Tibial artery (tissue), 4 donors: ENCODE results near the gene HRCT1.

Experiments used
- DNase-seq, 2 donors: peaks; one replicate each; pipeline ENCODE4 v3.0.0-alpha.2; 2019
- H3K27ac ChIP-seq, 2 donors: fragments of 200-600 bp; sonication (generic) in 1 of 2; 1 replicate in 1 of 2; 2 replicates in 1 of 2; pipeline ENCODE4 v1.5.1; 2018 to 2019; ENCODE audit warnings: mild to moderate bottlenecking in 1 of 2
- H3K27me3 ChIP-seq, 2 donors: fragments of 200-600 bp; sonication (generic) in 1 of 2; one replicate each; pipeline versions ENCODE4 v1.5.1 to v1.6.0; 2016 to 2019
- H3K36me3 ChIP-seq, 3 donors: fragments of 200-600 bp; sonication (generic) in 2 of 3; one replicate each; pipeline ENCODE4 v1.5.1; 2016 to 2019; ENCODE audit warnings: mild to moderate bottlenecking in 2 of 3
- H3K4me1 ChIP-seq, 4 donors: fragments of 200-600 bp; sonication (generic) in 2 of 4; 1 replicate in 3 of 4; 2 replicates in 1 of 4; pipeline ENCODE4 v1.5.1; 2016 to 2019
- H3K4me3 ChIP-seq, 2 donors: fragments of 200-600 bp; sonication (generic) in 1 of 2; 1 replicate in 1 of 2; 2 replicates in 1 of 2; pipeline ENCODE4 v1.5.1; 2018 to 2019; ENCODE audit warnings: mild to moderate bottlenecking in 2 of 2
- H3K9me3 ChIP-seq, 3 donors: fragments of 200-600 bp; sonication (generic) in 1 of 3; one replicate each; pipeline ENCODE4 v1.5.1; 2016 to 2019
- intact Hi-C: fragments of 100-400 bp; cut with DNase I; formaldehyde crosslinking; loops from one replicate; pipeline ENCODE4 v1.15.0; 2023; ENCODE audit warnings: low total_unique reads
- TF ChIP-seq, protein P1 (sequence below), 2 experiments: fragments of 200-600 bp in 1 of 2; fragments of 450-650 bp in 1 of 2; IDR thresholded peaks; one replicate each; pipeline ENCODE4 v1.5.1; 2017 to 2019; ENCODE audit warnings: antibody characterized with exemption in 2 of 2, mild to moderate bottlenecking in 1 of 2, moderate library complexity in 1 of 2

HRCT1 gene

DNA sequence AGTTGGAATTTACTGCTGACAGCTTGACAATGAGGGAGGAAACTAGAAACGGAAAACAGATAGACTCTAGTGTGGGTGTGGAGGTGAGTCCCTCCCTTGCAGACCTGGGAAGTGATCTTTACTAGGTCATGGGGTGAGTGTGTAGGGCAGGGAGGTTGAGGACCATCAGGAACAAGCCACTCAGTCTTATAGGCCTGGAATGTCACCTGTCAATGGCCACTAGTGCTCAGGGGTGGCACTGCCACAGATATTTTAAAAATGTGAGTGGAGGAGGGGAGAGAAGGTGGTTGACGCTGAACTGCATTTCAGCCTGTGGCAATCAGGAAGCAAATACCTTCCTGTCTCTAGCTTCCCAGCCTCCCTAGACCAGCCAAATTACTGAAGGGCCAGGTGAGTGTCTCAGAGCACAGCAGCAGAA is 42.9 kb downstream of the HRCT1 start:
- no peak overlapping the region for H3K27ac ChIP-seq
- TF ChIP-seq, protein P1, sequence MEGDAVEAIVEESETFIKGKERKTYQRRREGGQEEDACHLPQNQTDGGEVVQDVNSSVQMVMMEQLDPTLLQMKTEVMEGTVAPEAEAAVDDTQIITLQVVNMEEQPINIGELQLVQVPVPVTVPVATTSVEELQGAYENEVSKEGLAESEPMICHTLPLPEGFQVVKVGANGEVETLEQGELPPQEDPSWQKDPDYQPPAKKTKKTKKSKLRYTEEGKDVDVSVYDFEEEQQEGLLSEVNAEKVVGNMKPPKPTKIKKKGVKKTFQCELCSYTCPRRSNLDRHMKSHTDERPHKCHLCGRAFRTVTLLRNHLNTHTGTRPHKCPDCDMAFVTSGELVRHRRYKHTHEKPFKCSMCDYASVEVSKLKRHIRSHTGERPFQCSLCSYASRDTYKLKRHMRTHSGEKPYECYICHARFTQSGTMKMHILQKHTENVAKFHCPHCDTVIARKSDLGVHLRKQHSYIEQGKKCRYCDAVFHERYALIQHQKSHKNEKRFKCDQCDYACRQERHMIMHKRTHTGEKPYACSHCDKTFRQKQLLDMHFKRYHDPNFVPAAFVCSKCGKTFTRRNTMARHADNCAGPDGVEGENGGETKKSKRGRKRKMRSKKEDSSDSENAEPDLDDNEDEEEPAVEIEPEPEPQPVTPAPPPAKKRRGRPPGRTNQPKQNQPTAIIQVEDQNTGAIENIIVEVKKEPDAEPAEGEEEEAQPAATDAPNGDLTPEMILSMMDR (IDR thresholded peaks at IDR 0.05): no peak
- no peaks in the 10 kb centered on the region for H3K9me3 ChIP-seq
- no peak overlapping the region for H3K4me3 ChIP-seq
- DNase-seq: no peak
- H3K36me3 ChIP-seq: no peaks in the 10 kb centered on the region
- intact Hi-C loops: no loop called here
- no peaks in the 10 kb centered on the region for H3K27me3 ChIP-seq
- H3K4me1 ChIP-seq: peaks cover 0 to 17% (median 12%) of the 10 kb centered on the region in 4 donors

DNA sequence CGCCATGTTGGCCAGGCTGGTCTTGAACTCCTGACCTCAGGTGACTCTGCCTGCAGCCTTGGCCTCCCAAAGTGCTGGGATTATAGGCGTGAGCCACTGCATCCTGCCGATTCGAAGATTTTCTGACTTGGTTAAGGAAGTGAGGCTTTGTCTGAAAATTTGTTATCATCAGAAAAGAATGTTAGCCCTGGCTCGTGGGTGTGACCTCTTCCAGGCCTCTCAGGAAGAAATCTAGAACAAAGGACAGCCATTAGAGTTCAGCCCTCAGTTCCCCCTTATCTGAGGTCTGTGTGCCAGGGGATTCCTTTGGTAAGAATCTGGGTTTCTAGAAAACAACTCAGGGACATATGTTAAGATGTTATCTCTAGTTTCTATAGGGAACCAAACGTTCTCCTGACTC is 45.7 kb downstream of the HRCT1 start:
- intact Hi-C loops: no loop called here
- no peaks in the 10 kb centered on the region for H3K9me3 ChIP-seq
- no peaks in the 10 kb centered on the region for H3K4me1 ChIP-seq
- H3K27me3 ChIP-seq: no peaks in the 10 kb centered on the region
- no peak for DNase-seq
- H3K4me3 ChIP-seq: no peak overlapping the region
- no peaks in the 10 kb centered on the region for H3K36me3 ChIP-seq
- H3K27ac ChIP-seq: no peak overlapping the region
- TF ChIP-seq, protein P1 (IDR thresholded peaks at IDR 0.05): no peak

DNA sequence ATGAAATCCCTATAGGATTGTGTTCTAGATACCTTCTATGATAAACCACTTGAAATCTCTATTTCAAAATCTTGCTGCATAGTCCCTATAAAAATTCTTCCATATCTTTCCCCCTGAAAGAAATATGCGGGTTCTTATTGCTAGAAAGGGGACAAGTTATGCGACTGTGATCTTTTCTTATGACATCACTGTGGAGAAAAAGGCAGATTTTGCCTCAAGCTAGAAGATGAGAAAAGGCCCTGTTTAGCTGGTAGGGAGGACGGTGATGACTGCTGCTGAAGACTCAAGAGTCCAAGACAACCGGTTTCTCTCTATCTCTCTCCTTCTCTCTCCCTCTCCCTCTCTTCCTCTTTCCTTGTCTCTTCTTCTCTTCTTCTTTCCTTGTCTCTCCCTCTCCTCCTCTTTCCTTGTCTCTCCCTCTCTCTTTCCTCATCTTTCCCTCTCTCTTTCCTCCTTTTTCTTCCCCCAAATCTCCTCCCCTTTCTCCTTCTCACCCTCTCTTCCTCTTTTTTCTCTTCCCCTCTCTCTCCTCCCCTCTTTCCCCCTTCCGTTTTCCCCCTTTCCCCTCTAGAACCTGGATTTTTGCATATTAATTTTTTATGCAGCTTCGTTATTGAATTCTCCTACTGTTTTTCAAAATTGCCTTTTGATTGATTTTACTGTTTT is 46.7 kb downstream of the HRCT1 start:
- no peak for DNase-seq
- no peak overlapping the region for H3K4me3 ChIP-seq
- no peaks in the 10 kb centered on the region for H3K36me3 ChIP-seq
- no peaks in the 10 kb centered on the region for H3K9me3 ChIP-seq
- no peaks in the 10 kb centered on the region for H3K27me3 ChIP-seq
- TF ChIP-seq, protein P1 (IDR thresholded peaks at IDR 0.05): no peak
- intact Hi-C loops: no loop called here
- H3K27ac ChIP-seq: no peak overlapping the region
- no peaks in the 10 kb centered on the region for H3K4me1 ChIP-seq

DNA sequence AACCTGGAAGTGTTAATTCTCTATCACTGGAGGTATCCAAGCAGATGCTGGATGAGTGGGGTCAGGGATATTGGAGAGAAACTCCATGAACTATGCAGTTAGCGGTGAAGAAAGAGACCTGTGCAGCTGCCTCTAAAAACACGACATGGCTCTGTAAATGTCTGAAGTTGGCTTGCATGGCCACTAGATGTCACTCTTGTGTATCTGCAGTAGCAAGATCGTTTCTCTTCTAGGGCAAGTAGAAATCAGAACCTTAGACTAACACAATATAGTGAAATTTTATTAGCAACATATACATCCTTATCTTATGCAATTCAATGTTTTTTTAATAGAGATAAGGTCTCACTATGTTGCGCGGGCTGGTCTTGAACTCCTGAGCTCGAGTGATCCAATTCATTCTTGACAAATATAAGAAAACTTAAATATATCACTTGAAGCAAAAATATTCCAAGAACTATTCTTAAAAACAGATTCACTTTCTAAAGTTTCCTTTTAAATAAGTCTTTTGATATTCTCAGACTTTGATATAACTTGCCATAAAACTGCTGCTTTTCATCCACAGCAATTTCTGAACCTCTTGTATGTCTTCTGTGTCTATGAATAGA is 49.0 kb downstream of the HRCT1 start:
- Histone ChIP-seq H3K9me3 (no peaks in the 10 kb centered on the region), H3K27ac (no peak overlapping the region), H3K4me1 (no peaks in the 10 kb centered on the region), H3K4me3 (no peak overlapping the region), H3K27me3 (no peaks in the 10 kb centered on the region), H3K36me3 (no peaks in the 10 kb centered on the region)
- intact Hi-C loops: loop anchor here (5.0 kb wide), 1 partner anchor 67 kb away; no protein-coding TSS in a partner anchor
- TF ChIP-seq, protein P1 (IDR thresholded peaks at IDR 0.05): peak; percentile 79 to 91
- peak in 1 of 2 donors; percentile 63 for DNase-seq

DNA sequence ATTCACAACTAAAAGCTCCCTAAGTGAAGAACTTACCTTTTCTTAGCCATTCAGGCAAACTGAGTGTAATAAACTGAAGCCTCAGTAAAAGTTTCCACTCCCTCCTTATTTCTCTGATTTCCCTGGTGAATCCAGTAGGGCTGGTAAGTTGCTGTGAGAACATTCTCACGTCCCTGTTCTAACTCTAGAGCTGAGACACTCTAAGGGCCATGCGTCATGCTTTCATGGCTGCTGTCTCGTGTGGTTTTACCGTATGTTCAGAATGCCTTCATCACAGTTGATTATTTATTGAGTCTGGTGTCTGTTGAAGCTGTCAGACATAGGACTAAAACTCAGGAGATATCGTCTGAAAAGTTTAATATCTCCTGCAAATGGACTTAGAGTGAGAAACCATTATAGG is 50.6 kb downstream of the HRCT1 start:
- DNase-seq: no peak
- H3K27me3 ChIP-seq: no peaks in the 10 kb centered on the region
- intact Hi-C loops: loop anchor here (5.0 kb wide), 1 partner anchor 66 kb away; no protein-coding TSS in a partner anchor
- no peak overlapping the region for H3K27ac ChIP-seq
- H3K9me3 ChIP-seq: no peaks in the 10 kb centered on the region
- no peaks in the 10 kb centered on the region for H3K4me1 ChIP-seq
- H3K4me3 ChIP-seq: no peak overlapping the region
- TF ChIP-seq, protein P1 (IDR thresholded peaks at IDR 0.05): no peak
- H3K36me3 ChIP-seq: no peaks in the 10 kb centered on the region
